GM12801 (cell line): ENCODE data around the gene KCNT1.

Source experiments
- TF ChIP-seq, protein P1 (sequence below): IDR thresholded peaks from one replicate; pipeline ENCODE4 v1.5.1; 2011; ENCODE audit warnings: control low read depth; ENCODE audit not compliant: insufficient read length; ENCODE audit errors: extremely low read depth

The KCNT1 gene

GRCh38 chr9:135796784-135797485 lies 95.0 kb downstream of the KCNT1 start:
- TF ChIP-seq, protein P1, sequence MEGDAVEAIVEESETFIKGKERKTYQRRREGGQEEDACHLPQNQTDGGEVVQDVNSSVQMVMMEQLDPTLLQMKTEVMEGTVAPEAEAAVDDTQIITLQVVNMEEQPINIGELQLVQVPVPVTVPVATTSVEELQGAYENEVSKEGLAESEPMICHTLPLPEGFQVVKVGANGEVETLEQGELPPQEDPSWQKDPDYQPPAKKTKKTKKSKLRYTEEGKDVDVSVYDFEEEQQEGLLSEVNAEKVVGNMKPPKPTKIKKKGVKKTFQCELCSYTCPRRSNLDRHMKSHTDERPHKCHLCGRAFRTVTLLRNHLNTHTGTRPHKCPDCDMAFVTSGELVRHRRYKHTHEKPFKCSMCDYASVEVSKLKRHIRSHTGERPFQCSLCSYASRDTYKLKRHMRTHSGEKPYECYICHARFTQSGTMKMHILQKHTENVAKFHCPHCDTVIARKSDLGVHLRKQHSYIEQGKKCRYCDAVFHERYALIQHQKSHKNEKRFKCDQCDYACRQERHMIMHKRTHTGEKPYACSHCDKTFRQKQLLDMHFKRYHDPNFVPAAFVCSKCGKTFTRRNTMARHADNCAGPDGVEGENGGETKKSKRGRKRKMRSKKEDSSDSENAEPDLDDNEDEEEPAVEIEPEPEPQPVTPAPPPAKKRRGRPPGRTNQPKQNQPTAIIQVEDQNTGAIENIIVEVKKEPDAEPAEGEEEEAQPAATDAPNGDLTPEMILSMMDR: no peak

DNA sequence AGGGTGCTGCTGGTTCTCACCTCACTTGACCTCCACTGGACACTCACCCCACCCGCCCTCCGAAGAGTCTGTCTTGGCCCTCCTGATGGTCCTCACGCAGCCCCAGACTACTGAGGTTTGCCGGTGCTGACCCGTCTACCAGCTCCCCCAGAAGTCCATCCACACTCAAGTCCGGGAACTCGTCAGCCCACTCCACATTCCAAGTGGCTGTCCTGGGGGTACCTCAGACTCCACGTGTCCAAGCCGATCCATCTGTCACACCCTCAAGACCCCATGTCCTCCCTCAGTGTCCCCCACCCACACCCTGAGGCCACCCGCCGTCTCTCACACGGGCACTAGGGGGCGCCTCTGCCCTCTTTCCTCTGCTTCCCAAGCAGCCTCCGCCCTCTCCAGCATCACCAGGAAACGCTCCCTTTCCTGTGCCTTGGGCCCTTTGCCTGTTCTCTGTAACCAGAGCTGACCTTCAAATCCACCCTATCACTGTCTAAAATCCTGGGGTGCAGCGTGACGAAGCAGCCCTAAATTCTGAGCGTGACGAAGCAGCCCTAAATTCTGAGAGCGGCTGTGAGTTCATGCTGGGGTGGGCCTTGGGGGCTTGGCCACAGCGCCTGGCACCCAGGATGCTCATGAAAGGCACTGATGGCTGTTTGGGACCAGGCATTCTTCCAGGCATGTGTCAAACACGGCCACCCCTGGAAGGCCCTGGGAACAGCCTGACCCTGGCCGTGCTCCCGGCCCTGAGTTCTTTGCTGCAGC lies 95.7 kb downstream of the KCNT1 start:
- TF ChIP-seq, protein P1: no peak

DNA sequence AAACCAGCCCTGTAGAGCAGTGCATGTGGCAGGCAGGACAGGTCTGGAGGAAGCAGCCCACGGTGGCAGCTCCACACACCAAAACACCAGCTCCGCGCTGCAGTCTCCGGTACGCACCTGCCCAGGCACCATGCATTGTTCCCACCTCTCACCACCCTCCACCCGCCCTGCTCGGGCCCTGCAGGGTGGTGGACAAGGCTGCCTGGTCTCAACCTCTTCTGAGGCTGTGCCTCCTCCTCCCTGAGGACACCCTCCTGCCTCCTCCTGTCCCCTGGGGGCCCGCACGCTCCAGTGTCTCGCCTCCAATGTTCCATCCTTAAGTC lies 96.2 kb downstream of the KCNT1 start:
- TF ChIP-seq, protein P1: no peak

- TF ChIP-seq, protein P1: no peak
Observed at GRCh38 chr9:135799261-135799660, 97.3 kb downstream of the KCNT1 start.

DNA sequence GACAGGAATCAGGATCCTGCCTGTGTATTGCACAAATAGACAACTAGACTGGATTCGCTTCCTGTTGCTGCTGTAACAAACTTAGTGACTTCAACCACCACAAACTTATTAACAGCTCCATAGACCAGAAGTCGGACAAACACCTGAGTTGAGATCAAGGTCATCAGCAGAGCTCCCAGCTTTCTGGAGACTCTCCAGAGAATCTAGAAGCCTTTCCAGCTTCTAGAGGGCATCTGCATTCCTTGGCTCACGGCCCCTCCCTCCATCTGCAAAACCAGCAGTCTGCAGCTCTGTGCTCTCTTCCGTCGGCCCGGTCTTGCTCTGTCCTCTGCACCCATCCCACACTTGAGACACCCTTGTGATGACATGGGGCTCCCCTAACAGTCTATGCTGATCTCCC lies 99.1 kb downstream of the KCNT1 start:
- TF ChIP-seq, protein P1: no peak

GRCh38 chr9:135802876-135803419 lies 101.0 kb downstream of the KCNT1 start:
- TF ChIP-seq, protein P1: no peak

DNA sequence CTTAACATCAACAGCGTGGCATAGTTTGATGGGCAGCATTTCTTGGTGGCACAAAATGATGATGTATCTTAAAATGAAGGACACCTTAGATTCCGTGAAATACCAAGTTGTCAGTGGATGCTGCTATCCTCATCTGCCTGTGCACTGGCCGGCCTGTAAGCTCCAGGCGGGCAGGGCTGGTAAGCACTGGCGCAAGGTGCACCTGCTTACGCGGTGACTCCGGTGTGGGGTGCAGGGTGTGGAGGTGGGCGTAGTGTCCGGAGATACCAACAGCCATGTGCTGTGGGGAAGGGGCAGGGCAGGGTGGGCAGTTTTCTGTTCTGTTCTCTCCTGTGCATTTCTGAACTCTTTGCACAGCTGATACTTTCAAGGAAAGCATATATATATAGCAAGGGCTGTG lies 101.5 kb downstream of the KCNT1 start:
- TF ChIP-seq, protein P1: no peak
